ELR (cell line): ENCODE data around the gene PACS2.

ENCODE experiments used
- DNase-seq: peaks from one replicate; pipeline ENCODE4 v3.0.0-alpha.2; 2015; ENCODE audit warnings: low read depth

PACS2 gene

GRCh38 chr14:105388110-105388951 is 73.8 kb downstream of the PACS2 start:
- no peak for DNase-seq

GRCh38 chr14:105388976-105389375 is 74.4 kb downstream of the PACS2 start:
- DNase-seq = no peak

- DNase-seq = no peak
These were observed 75.0 kb downstream of the PACS2 start for GRCh38 chr14:105389534-105389933.

GRCh38 chr14:105389976-105390848 is 75.7 kb downstream of the PACS2 start:
- DNase-seq = no peak

GRCh38 chr14:105390849-105391500 is 76.4 kb downstream of the PACS2 start:
- no peak for DNase-seq

- DNase-seq = no peak
These were observed 77.0 kb downstream of the PACS2 start for GRCh38 chr14:105391541-105391940.

- DNase-seq = no peak
These were observed 77.9 kb downstream of the PACS2 start for GRCh38 chr14:105392131-105393090.

GRCh38 chr14:105393151-105393550 is 78.6 kb downstream of the PACS2 start:
- no peak for DNase-seq

- no peak for DNase-seq
These were observed 80.4 kb downstream of the PACS2 start for GRCh38 chr14:105394714-105395537.

- DNase-seq = no peak
These were observed 80.9 kb downstream of the PACS2 start for GRCh38 chr14:105395538-105395854.

- peak; percentile 11 for DNase-seq
These were observed 82.9 kb downstream of the PACS2 start for GRCh38 chr14:105397350-105397931.

- peak; percentile 89 for DNase-seq
These were observed 83.6 kb downstream of the PACS2 start, which contains the start of gene TEX22 for GRCh38 chr14:105398044-105398725. Gene TEX22, plus strand, starts transcription at chr14:105398538. Its CDS starts 803 bp downstream, at chr14:105399341.

GRCh38 chr14:105398726-105399465 is 84.3 kb downstream of the PACS2 start:
- peak; percentile 39 for DNase-seq

- no peak for DNase-seq
These were observed 84.9 kb downstream of the PACS2 start for GRCh38 chr14:105399466-105399775.

- no peak for DNase-seq
These were observed 85.5 kb downstream of the PACS2 start for GRCh38 chr14:105400016-105400415.

- no peak for DNase-seq
These were observed 87.2 kb downstream of the PACS2 start for GRCh38 chr14:105401699-105402098.

- no peak for DNase-seq
These were observed 94.0 kb downstream of the PACS2 start for GRCh38 chr14:105408592-105408991.

GRCh38 chr14:105409364-105409763 is 94.8 kb downstream of the PACS2 start:
- no peak for DNase-seq

- no peak for DNase-seq
These were observed 96.1 kb downstream of the PACS2 start for GRCh38 chr14:105410642-105411016.
